Measurements from ENCODE around the gene ATAD5.

DNA sequence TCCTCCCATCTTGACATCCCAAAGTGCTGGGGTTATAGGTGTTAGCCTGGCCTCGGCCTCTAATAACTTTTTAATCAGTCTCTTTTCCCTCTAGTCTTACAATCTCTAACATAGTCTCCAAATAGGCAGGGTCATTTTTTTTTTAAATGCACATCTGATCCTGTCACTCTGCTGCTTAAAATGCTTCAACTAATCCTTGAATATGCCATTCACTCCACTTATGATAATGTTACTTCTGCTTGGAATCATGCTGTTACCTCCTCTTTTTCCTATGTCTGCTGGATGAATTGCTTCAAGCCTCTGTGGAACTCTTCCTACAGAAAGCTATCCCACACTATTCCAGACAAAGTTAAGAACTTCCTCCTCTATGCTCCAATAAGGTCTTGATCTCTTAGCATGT is 30.1 kb upstream of the ATAD5 start:
- TF ChIP-seq, protein P1, sequence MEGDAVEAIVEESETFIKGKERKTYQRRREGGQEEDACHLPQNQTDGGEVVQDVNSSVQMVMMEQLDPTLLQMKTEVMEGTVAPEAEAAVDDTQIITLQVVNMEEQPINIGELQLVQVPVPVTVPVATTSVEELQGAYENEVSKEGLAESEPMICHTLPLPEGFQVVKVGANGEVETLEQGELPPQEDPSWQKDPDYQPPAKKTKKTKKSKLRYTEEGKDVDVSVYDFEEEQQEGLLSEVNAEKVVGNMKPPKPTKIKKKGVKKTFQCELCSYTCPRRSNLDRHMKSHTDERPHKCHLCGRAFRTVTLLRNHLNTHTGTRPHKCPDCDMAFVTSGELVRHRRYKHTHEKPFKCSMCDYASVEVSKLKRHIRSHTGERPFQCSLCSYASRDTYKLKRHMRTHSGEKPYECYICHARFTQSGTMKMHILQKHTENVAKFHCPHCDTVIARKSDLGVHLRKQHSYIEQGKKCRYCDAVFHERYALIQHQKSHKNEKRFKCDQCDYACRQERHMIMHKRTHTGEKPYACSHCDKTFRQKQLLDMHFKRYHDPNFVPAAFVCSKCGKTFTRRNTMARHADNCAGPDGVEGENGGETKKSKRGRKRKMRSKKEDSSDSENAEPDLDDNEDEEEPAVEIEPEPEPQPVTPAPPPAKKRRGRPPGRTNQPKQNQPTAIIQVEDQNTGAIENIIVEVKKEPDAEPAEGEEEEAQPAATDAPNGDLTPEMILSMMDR (IDR thresholded peaks at IDR 0.05): no peak
- no peak for TF ChIP-seq POLR2A (IDR thresholded peaks at IDR 0.05)
